ENCODE measurements around the gene RBP3.

The RBP3 gene

DNA sequence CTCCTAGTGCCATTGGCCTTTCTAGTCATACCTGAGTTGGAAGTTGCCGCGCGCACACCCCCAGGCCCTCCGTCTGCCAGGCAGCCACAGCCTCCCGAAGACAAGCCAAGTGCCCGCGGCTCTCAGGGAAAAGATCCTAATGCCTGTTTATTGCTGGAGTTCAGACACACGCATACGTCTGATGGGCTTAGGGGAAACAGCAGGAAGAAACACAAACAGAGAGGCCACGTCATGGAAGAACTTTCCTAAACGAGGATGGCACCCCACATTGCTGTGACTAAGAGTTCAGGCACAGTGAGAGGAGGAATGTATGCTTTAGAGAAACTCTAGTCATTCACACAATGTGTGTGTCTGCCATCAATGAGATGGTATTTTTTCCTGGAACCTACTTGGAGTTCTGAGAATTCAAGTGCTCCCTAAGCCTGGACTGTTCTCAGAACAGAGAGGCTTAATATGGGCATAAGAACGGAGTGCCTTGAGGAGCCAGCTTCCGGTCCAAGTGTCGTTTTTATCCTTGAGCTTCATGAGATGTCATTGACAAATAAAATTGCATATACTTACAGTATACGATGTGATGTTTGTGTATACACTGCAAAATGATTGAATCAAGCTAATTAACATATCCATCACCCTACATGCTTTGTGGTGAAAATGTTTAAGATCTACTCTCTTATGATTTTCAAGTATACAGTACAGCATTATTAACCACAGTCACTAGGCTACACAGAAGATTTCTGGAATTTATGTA is 11.6 kb upstream of the RBP3 start:
- DNase-seq (ENCODE audit: low read depth) = peak; percentile 34

DNA sequence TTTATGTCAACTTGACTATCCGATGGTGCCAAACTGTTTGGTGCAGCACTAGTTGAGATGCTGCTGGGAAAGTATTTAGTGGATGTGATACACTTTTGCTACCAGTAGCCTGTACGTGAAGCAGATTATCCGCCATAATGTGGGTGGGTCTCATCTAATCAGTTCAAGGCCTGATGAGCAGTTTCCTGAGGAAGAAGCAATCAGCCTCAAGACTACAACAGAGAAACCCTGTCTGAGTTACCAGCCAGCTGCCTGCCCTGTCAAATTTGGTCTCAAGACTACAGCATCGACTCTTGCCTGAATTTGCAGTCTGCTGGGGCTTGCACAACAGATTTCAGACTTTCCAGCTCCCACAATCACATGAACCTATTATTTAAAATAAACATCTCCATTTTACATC is 10.9 kb upstream of the RBP3 start:
- no peak for DNase-seq (ENCODE audit: low read depth)

DNA sequence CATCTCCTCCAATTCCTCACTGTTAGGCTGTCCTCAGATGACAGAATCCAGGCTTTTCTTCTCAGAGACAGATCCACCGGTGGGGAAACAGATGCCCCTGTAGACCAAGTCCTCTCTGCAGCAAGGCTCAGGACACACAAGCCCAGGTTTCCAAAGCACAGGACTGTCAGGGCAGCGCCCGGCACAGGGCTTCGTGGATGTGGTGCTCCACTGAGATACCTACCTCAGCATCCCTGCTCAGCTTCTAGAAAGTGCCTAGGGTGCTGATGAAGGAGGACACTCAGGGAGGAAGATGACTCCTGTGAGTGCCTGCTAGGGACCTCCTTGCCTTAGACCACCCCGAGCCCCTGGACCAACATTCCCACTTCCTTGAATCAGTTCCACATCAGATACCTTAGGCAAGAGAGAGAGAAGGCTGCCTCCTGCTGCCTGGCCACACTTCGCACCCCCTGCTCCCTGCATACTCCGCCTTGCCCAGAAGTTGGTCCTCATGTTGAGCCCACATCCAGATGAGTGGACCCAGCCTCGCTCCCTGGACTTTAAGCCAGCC is 8.9 kb upstream of the RBP3 start:
- DNase-seq (ENCODE audit: low read depth) = no peak

DNA sequence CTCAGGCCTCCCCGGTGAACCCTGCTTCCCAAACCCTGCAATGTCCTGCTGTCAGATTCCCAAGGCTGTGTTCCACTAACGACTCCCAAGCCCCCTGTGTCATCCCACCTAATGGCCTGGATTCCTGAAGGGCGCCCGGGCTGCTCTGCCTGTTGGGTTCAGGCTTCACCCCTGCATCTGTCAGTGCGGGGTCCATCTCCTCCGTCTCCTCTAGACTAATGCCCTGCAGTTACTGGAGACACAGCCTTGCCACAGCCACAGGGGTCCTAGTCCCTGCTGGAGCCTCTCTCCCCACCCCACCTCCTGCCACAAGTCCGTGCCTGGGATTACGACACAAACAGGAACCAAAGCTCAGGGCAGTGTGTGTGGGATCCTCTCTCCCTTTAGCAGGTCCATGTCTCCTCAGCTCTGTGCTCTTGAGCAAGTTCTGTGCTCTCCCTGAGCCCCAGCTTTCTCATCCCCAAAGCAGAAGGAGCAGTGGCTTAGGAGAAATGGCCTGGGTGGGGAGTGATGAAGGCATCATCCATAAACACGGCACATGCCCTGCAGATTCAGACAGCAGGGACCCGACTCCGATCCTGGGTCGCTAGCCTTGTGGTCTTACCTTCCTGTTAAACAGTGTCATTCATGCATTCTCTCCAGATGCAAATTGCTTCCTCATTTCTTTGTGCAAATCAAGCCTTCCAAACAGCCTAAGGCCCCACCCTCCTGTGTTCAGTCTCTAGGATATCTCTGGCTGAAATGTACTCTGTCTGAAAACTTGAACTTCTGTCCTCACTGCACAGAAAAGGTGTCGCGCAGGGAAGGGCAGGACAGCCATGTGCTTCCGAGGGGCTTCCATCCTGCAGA is 8.2 kb upstream of the RBP3 start:
- no peak for DNase-seq (ENCODE audit: low read depth)

DNA sequence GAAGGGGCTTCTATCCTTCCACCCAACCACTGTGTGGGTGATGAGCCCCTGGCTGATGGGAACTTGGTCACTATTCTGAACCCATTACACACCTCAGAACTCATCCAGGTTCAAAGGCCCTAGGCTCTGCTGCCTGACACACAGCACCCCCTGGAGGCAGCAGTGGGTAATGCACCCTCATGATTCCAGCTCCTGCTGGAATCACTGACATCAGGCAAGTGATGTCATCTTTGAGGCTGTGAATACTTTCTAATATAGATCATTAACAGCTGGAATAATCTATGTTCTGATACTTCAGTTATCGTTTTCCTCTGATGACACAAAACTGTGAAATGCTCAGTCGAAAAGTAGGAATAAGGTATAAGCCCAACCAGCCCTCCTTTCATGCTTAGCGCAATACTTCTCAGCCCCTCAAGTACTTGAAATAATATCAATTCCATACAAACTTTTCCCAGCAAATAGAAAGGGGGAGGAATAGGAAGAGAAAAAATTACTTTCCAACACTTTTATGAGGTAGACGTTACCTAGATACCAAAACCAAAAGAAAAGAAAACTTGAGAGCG is 7.5 kb upstream of the RBP3 start:
- peak; percentile 59 for DNase-seq (ENCODE audit: low read depth)

DNA sequence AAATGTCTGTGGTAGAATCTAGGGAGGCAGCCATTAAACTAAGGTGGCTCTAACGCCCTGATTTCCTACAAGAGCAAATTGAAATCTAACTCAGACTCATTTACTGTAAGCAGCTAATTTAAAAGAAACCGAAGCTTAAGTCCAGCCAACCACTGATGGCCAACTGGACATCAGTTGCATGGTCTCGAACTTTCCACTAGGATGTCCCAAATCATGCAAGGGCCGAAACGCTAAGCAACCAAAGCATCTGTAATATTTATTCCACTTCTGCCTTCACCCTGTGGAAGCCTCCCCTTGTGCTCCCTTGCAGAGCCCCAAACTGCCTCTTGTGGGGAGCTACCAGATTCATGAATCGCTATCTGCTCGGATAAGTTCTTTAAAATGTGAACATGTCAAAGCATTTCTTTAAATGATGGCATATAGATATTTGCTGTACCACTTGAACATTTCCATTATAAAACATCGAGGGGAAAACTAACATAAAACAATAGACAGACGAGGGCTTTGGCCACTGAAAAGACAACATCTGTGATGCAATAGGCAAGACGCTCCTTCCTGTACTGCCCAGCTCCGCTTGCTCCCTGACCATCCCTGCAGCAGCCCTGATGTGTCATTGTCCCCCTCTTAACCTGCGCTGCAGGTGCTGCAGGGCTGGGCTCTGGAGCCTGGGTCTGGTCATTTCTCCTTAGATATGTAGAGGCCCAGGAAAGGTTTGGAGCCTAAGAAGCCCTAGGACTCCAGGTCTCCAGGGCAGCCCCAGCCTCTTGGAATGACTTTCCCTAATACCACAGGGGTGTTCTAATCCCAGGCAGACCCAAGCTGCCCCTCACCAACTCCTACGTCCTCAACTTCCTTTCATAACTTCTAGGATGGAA is 2.9 kb upstream of the RBP3 start:
- DNase-seq (ENCODE audit: low read depth) = no peak

DNA sequence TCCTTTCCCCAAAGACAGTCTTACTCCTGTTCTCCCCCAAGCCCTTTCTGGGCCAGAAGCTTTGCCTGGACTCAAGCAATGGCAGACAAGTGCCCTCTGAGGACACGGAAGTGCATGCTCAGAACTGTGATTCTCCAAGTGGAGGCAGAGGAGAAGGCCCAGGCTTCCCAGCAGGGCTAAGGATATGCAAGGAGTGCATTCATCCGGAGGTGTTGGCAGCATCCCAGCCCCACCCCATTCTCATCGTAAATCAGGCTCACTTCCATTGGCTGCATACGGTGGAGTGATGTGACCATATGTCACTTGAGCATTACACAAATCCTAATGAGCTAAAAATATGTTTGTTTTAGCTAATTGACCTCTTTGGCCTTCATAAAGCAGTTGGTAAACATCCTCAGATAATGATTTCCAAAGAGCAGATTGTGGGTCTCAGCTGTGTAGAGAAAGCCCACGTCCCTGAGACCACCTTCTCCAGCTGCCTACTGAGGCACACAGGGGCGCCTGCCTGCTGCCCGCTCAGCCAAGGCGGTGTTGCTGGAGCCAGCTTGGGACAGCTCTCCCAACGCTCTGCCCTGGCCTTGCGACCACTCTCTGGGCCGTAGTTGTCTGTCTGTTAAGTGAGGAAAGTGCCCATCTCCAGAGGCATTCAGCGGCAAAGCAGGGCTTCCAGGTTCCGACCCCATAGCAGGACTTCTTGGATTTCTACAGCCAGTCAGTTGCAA is 1.4 kb upstream of the RBP3 start:
- peak; percentile 5 for DNase-seq (ENCODE audit: low read depth)

DNA sequence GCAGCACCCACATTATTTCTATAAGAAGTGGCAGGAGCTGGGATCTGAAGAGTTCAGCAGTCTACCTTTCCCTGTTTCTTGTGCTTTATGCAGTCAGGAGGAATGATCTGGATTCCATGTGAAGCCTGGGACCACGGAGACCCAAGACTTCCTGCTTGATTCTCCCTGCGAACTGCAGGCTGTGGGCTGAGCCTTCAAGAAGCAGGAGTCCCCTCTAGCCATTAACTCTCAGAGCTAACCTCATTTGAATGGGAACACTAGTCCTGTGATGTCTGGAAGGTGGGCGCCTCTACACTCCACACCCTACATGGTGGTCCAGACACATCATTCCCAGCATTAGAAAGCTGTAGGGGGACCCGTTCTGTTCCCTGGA is 874 bp upstream of the RBP3 start:
- no peak for DNase-seq (ENCODE audit: low read depth)

DNA sequence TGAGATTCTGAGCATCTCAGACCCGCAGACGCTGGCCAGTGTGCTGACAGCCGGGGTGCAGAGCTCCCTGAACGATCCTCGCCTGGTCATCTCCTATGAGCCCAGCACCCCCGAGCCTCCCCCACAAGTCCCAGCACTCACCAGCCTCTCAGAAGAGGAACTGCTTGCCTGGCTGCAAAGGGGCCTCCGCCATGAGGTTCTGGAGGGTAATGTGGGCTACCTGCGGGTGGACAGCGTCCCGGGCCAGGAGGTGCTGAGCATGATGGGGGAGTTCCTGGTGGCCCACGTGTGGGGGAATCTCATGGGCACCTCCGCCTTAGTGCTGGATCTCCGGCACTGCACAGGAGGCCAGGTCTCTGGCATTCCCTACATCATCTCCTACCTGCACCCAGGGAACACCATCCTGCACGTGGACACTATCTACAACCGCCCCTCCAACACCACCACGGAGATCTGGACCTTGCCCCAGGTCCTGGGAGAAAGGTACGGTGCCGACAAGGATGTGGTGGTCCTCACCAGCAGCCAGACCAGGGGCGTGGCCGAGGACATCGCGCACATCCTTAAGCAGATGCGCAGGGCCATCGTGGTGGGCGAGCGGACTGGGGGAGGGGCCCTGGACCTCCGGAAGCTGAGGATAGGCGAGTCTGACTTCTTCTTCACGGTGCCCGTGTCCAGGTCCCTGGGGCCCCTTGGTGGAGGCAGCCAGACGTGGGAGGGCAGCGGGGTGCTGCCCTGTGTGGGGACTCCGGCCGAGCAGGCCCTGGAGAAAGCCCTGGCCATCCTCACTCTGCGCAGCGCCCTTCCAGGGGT is 703 bp downstream of the RBP3 start:
- DNase-seq (ENCODE audit: low read depth) = no peak

DNA sequence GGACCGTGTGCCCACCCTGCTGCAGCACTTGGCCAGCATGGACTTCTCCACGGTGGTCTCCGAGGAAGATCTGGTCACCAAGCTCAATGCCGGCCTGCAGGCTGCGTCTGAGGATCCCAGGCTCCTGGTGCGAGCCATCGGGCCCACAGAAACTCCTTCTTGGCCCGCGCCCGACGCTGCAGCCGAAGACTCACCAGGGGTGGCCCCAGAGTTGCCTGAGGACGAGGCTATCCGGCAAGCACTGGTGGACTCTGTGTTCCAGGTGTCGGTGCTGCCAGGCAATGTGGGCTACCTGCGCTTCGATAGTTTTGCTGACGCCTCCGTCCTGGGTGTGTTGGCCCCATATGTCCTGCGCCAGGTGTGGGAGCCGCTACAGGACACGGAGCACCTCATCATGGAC is 1.4 kb downstream of the RBP3 start:
- DNase-seq (ENCODE audit: low read depth) = no peak

DNA sequence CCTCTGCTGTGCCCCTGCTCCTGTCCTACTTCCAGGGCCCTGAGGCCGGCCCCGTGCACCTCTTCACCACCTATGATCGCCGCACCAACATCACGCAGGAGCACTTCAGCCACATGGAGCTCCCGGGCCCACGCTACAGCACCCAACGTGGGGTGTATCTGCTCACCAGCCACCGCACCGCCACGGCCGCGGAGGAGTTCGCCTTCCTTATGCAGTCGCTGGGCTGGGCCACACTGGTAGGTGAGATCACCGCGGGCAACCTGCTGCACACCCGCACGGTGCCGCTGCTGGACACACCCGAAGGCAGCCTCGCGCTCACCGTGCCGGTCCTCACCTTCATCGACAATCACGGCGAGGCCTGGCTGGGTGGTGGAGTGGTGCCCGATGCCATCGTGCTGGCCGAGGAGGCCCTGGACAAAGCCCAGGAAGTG is 1.8 kb downstream of the RBP3 start:
- DNase-seq (ENCODE audit: low read depth) = no peak

DNA sequence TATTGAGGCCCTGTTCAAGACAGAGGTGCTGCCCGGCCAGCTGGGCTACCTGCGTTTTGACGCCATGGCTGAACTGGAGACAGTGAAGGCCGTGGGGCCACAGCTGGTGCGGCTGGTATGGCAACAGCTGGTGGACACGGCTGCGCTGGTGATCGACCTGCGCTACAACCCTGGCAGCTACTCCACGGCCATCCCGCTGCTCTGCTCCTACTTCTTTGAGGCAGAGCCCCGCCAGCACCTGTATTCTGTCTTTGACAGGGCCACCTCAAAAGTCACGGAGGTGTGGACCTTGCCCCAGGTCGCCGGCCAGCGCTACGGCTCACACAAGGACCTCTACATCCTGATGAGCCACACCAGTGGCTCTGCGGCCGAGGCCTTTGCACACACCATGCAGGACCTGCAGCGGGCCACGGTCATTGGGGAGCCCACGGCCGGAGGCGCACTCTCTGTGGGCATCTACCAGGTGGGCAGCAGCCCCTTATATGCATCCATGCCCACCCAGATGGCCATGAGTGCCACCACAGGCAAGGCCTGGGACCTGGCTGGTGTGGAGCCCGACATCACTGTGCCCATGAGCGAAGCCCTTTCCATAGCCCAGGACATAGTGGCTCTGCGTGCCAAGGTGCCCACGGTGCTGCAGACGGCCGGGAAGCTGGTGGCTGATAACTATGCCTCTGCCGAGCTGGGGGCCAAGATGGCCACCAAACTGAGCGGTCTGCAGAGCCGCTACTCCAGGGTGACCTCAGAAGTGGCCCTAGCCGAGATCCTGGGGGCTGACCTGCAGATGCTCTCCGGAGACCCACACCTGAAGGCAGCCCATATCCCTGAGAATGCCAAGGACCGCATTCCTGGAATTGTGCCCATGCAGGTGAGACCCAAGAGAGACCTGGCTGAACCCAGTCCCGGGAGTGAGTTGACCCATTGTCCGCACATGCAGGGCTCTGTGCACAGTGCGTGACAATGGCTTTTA is 2.8 kb downstream of the RBP3 start:
- DNase-seq (ENCODE audit: low read depth) = no peak

DNA sequence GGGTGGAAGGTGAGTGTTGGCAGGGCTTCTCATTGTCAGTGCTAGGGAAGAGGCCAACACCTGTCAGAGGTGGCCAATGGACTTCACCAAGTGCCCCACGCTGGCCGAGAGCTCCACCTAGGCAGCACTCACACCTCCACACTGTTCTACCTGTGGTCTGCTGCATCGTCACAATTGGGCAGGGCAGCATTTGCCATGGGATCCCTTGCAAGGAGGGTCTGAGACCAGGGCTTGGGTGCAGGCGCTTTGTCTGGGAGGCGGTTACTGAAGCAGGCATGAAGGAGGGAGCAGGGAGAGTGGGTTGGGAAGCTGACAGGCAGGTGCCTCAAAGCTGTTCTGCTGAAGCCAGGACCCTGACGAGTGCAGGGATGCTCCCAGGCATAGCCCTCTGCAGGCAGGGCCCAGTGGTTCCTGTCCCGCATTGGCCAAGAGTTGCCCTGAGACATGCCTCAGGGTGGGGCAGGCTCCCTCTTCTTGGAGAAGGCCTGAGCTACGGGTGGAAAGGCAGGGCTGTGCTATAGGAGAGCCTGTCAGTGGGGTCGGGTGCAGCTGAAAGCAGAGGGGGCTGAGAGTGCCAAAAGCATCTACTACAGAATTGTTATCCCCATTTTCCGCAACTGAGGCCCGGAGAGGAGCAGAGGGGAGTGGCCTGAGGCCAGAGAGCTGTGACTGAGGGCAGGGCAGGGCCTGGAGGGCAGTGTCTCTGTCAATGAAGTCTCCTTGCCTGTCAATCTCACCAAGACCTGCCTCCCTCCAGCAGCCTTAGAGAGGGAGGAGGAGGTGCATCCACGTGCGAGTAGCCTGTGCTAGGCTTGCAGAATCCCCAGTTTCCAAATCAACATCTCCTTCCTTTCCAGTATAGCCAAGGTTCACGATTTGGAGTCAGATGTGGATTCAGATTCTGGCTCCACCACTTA is 4.0 kb downstream of the RBP3 start:
- DNase-seq (ENCODE audit: low read depth) = no peak

DNA sequence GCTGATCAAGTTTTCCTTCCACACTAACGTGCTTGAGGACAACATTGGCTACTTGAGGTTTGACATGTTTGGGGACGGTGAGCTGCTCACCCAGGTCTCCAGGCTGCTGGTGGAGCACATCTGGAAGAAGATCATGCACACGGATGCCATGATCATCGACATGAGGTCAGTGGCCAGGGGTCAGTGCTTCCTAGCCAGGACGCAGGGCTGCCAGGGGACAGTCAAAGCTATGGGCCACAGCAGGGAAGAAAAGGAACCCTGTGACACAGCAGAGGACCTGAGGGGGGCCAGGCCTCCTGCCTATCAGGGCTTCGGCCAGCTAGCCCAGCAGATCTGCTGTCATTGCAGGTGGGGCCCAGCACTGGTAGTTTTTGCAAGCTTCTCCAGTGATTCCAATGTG is 5.2 kb downstream of the RBP3 start:
- DNase-seq (ENCODE audit: low read depth) = no peak

DNA sequence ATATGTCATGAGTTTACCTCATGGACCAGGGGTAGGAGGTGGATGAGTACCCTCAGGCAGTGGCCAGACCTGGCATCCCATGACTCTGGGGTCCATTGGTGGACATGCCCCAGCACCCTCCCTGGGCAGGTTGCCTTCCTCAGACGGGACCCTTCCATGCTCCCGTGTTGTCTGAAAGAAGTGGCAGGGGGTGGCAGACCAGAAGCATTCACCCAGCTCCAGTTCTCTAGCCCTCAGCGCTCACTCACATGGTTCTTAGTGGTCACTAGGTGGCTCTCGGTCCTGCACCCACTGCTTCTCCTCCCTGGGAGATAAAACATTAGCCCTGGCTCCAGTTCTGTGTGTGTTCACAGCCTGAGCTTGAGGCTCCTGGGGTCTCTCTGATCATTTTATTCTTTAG is 6.0 kb downstream of the RBP3 start:
- DNase-seq (ENCODE audit: low read depth) = peak; percentile 24

DNA sequence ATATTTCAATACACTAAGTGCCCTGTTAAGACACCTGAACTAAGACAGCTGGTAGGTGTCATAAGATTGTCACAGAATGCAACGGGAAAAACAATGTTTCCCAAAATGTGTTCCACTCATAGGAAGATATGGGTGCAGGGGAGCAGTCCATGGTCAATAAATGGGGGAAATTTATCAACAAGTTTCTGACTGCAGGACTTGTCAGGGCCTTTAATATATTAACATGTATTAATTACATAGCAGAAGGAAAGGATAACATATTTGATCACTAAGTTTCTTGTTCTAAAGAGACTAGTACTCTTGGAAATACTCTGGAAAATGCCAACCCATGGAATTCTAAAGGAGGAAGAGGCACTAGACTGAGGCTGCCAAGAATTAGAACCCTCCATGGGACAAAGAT is 6.7 kb downstream of the RBP3 start:
- DNase-seq (ENCODE audit: low read depth) = no peak

DNA sequence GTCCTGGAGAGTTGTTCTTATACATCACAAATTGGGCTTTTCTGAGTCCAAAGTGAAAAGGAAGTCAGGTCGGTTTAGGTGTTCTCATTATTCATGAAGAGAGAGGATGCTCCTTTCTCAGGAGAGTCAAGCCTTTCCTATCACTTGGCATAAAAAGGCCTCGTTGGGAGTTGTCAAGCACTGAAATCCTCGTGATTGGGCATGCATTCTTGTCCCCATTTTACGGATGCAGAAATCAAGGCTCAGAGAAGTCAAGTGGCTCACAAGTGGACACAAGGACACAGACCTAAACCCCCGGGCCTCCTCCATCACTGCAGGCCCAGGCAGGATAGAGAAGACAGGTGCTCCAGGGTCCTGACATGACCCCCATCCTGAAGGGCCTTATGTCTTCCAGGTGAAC is 8.5 kb downstream of the RBP3 start:
- DNase-seq (ENCODE audit: low read depth) = no peak

DNA sequence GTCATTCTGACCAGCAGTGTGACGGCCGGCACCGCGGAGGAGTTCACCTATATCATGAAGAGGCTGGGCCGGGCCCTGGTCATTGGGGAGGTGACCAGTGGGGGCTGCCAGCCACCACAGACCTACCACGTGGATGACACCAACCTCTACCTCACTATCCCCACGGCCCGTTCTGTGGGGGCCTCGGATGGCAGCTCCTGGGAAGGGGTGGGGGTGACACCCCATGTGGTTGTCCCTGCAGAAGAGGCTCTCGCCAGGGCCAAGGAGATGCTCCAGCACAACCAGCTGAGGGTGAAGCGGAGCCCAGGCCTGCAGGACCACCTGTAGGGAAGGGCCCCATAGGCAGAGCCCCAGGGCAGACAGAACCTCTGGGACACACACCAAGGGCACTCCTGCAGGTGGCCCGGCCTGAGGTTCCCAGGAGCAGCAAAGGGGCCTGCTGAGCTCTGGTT is 9.0 kb downstream of the RBP3 start:
- DNase-seq (ENCODE audit: low read depth) = no peak
